ENCODE data around the gene PDE4A. TPM values are rescaled to one million over a fixed set of nuclear protein-coding genes. Genes with fewer than 3 reads are reported as not detected.
A peak's percentile ranks its signal among the peaks of the same experiment; 100 is the strongest.

PDE4A gene
- total RNA-seq, 1 experiment from 2014 or later, result 3.1 TPM

DNA sequence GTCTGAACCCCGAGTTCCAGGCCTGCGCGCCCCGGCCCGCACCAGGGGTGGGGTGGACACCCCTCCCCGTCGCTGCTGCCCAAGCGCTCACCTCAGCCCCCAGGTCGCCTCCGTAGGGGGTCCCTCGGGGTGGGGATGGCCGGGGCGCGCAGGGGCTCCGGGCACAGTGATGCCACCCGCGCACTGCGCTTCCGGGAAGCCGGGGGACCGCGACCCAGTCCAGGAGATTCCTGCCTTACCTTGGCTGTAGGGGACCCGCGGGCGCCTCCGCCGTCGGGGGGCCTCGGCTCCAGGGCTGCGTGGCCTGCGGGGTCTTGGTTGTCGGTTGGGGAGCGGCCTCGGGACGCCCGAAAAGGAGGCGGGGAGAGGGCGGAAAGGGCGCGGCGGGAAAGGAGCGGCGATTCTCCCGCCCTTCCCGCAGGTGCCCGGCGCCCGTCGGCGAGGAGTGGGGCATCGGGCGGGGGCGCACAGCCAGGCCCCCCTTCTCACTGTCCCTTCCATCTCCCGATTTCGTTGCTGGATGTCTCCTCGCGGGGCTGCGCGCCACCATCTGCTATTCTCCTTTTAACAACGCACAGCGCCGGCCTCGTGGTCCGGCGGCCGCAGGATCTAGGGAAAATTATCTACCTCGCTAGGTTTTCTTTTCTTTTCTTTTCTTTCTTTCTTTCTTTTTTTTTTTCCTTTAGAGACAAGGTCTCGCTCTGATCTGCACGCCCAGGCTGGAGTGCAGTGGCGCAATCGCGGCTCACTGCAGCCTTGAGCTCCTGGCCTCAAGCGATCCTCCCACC lies 82.9 kb downstream of the PDE4A start, which contains the start of gene KEAP1:
Gene KEAP1 (minus strand): TSS at position 355 of the 788 bp plus-strand sequence. CDS start 3,323 bp downstream, outside the sequence.
- CTCF ChIA-PET, result no interaction called here
- H3K9ac ChIP-seq (ENCODE audit: low read length), result peak within 1 kb of the TSS; percentile 98
- TF ChIP-seq EZH2 (IDR thresholded peaks at IDR 0.05; ENCODE audit: low read length, unreplicated experiment) (no peak), EZH2phosphoT487 (IDR thresholded peaks at IDR 0.05; ENCODE audit: borderline replicate concordance, low read length) (no peak)
- TF ChIP-seq, protein P1, sequence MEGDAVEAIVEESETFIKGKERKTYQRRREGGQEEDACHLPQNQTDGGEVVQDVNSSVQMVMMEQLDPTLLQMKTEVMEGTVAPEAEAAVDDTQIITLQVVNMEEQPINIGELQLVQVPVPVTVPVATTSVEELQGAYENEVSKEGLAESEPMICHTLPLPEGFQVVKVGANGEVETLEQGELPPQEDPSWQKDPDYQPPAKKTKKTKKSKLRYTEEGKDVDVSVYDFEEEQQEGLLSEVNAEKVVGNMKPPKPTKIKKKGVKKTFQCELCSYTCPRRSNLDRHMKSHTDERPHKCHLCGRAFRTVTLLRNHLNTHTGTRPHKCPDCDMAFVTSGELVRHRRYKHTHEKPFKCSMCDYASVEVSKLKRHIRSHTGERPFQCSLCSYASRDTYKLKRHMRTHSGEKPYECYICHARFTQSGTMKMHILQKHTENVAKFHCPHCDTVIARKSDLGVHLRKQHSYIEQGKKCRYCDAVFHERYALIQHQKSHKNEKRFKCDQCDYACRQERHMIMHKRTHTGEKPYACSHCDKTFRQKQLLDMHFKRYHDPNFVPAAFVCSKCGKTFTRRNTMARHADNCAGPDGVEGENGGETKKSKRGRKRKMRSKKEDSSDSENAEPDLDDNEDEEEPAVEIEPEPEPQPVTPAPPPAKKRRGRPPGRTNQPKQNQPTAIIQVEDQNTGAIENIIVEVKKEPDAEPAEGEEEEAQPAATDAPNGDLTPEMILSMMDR (conservative IDR thresholded peaks at IDR 0.05; ENCODE audit: low read depth, low read length), result no peak
- ATAC-seq (peak; percentile 31), DNase-seq (peak; percentile 35)
- TSS peak; percentile 64 for BruUV-seq (replicated peaks)
- peaks cover 4% of the 10 kb centered on the region; the same call in 1 of the 2 replicates for H3K4me1 ChIP-seq (ENCODE audit: insufficient read depth, low read length)
- H3K9me3 ChIP-seq (ENCODE audit: low read length), result no peaks in the 10 kb centered on the region
- H3K9me2 ChIP-seq (replicated peaks; ENCODE audit: low read length), result no peaks in the 10 kb centered on the region
- H3F3A ChIP-seq (ENCODE audit: low read length, unreplicated experiment), result no peaks in the 10 kb centered on the region
- POLR2A ChIA-PET (ENCODE audit: unreplicated experiment), result no interaction called here
- H3K4me2 ChIP-seq (ENCODE audit: low read length), result peak within 1 kb of the TSS; percentile 91
- H3K79me2 ChIP-seq (ENCODE audit: low read length), result peaks cover 43% of the 10 kb centered on the region
- peak within 1 kb of the TSS; percentile 73 for H3K27ac ChIP-seq (ENCODE audit: low read length)
- 0 out of 2 replicates have a peak, but pooled peaks cover 7% of the 10 kb centered on the region for H4K20me1 ChIP-seq (ENCODE audit: low read length)
- peak within 1 kb of the TSS; percentile 91 for H2AFZ ChIP-seq (ENCODE audit: low read length)
- peaks cover 15% of the 10 kb centered on the region for H3K36me3 ChIP-seq (ENCODE audit: low read depth, low read length)
- no peaks in the 10 kb centered on the region for H3K27me3 ChIP-seq (ENCODE audit: low read length)
- H3K4me3 ChIP-seq (ENCODE audit: low read length), result peak within 1 kb of the TSS; percentile 86
- intact Hi-C loops (cut with micrococcal nuclease), result no loop called here

DNA sequence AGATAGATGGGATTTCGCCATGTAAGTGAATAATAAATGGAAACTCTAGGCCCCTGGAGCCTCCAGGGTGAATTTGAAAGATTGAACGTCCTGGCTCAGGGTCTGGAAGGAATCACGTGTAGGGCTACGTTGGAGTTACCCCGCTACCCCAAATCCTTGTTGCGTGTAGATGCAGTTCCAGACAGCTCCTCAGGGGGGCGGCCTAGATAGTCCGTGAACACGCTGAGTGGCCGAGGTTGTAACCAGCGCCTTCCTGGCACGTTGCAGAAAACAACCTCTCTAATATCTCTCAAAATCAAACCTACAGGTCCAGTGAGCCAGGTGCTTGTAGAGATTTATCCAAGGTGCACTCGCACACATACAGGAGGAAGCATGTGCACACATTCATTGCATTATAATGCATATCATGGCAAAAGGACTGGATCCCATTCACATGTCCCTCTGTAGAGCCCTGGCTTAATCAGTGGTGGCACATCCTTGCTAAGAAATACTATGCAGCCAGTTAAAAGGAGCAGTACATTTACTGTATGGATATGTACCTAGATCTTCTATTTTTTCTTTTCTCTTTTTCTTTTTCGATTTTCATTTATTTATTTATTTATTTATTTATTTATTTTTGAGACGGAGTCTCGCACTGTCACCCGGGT lies 85.4 kb downstream of the PDE4A start:
- Histone ChIP-seq H2AFZ (ENCODE audit: low read length) (peak overlapping the region; percentile 60; the same call in 1 of the 2 replicates), H3K36me3 (ENCODE audit: low read depth, low read length) (no peaks in the 10 kb centered on the region), H3F3A (ENCODE audit: low read length, unreplicated experiment) (no peaks in the 10 kb centered on the region), H3K4me1 (ENCODE audit: insufficient read depth, low read length) (peaks cover 9% of the 10 kb centered on the region; the same call in 1 of the 2 replicates), H3K4me3 (ENCODE audit: low read length) (no peak overlapping the region), H3K9ac (ENCODE audit: low read length) (no peak overlapping the region), H3K27ac (ENCODE audit: low read length) (no peak overlapping the region), H3K9me2 (replicated peaks; ENCODE audit: low read length) (no peaks in the 10 kb centered on the region), H3K4me2 (ENCODE audit: low read length) (no peak overlapping the region), H3K79me2 (ENCODE audit: low read length) (peaks cover 18% of the 10 kb centered on the region), H3K27me3 (ENCODE audit: low read length) (no peaks in the 10 kb centered on the region), H4K20me1 (ENCODE audit: low read length) (no peaks in the 10 kb centered on the region), H3K9me3 (ENCODE audit: low read length) (no peaks in the 10 kb centered on the region)
- intact Hi-C loops (cut with micrococcal nuclease), result loop anchor here (2.0 kb wide), 1 partner anchor 67 kb away; no protein-coding TSS in a partner anchor
- ChIA-PET POLR2A (ENCODE audit: unreplicated experiment) (no interaction called here), CTCF (interaction anchor here (0.6 kb wide), 3 partner anchors 36 to 247 kb away, joined by 3 to 4 read pairs (median 4); partner anchors contain the start of gene KRI1)
- BruUV-seq (replicated peaks), result no TSS peak
- ATAC-seq, result no peak
- no peak for TF ChIP-seq EZH2phosphoT487 (IDR thresholded peaks at IDR 0.05; ENCODE audit: borderline replicate concordance, low read length)
- TF ChIP-seq, protein P1 (conservative IDR thresholded peaks at IDR 0.05; ENCODE audit: low read depth, low read length), result peak; percentile 89
- peak; percentile 79 for DNase-seq
